Caki2 (cell line): Measurements from ENCODE around the gene PNKD. TPM values are rescaled to one million over a fixed set of nuclear protein-coding genes. Genes with fewer than 3 reads are reported as not detected.

Source experiments
- DNase-seq: peaks from one replicate; pipeline ENCODE4 v3.0.0-alpha.2; 2015; ENCODE audit warnings: low read depth
- in situ Hi-C: cut with HindIII; loops from 2 replicates; pipeline ENCODE4 v1.10.0; 2016; ENCODE audit warnings: low sequenced_read_pairs, low pct_unique_long_range_greater_than_20kb, mixed read lengths
- total RNA-seq: library from RNA; depleted of rRNA; stranded (reverse); fragments of >200 nt; shearing (Covaris generic); gene quantifications from 2 replicates; pipeline ENCODE4 v1.2.3, GENCODE V29; 2014; ENCODE audit warnings: low replicate concordance

The PNKD gene
- total RNA-seq, 1 experiment from 2014 or later, result 75.8 TPM

- no peak for DNase-seq
- in situ Hi-C loops, result no loop called here
Observed at GRCh38 chr2:218354045-218354444, 83.7 kb downstream of the PNKD start.

GRCh38 chr2:218354850-218355443 is 84.6 kb downstream of the PNKD start:
- peak; percentile 30 for DNase-seq
- in situ Hi-C loops, result no loop called here

- in situ Hi-C loops, result no loop called here
- no peak for DNase-seq
Observed at GRCh38 chr2:218357236-218358177, 87.2 kb downstream of the PNKD start.

GRCh38 chr2:218360453-218360852 is 90.1 kb downstream of the PNKD start:
- DNase-seq, result no peak
- in situ Hi-C loops, result no loop called here

- no peak for DNase-seq
- in situ Hi-C loops, result no loop called here
Observed at GRCh38 chr2:218362606-218363005, 92.3 kb downstream of the PNKD start.

GRCh38 chr2:218363736-218364135 is 93.4 kb downstream of the PNKD start:
- in situ Hi-C loops, result no loop called here
- DNase-seq, result no peak

GRCh38 chr2:218364196-218364595 is 93.9 kb downstream of the PNKD start:
- no peak for DNase-seq
- in situ Hi-C loops, result no loop called here

GRCh38 chr2:218366621-218367414 is 96.5 kb downstream of the PNKD start:
- no peak for DNase-seq
- in situ Hi-C loops, result no loop called here

GRCh38 chr2:218367415-218368149 is 97.3 kb downstream of the PNKD start:
- in situ Hi-C loops, result no loop called here
- DNase-seq, result peak; percentile 85

GRCh38 chr2:218368150-218368528 is 97.8 kb downstream of the PNKD start:
- in situ Hi-C loops, result no loop called here
- DNase-seq, result no peak

- no peak for DNase-seq
Observed at GRCh38 chr2:218368621-218369153, 98.4 kb downstream of the PNKD start.

GRCh38 chr2:218369330-218369729 is 99.0 kb downstream of the PNKD start:
- in situ Hi-C loops, result no loop called here

More at GRCh38 chr2:218368621-218369153, 98.4 kb downstream of the PNKD start:
- in situ Hi-C loops, result no loop called here

GRCh38 chr2:218370410-218371063 is 100.2 kb downstream of the PNKD start:
- no peak for DNase-seq
- in situ Hi-C loops, result no loop called here

More at GRCh38 chr2:218369330-218369729, 99.0 kb downstream of the PNKD start:
- DNase-seq, result no peak

- in situ Hi-C loops, result no loop called here
- no peak for DNase-seq
Observed at GRCh38 chr2:218371983-218372350, 101.6 kb downstream of the PNKD start.

GRCh38 chr2:218374795-218375194 is 104.5 kb downstream of the PNKD start:
- DNase-seq, result no peak
- in situ Hi-C loops, result no loop called here

- DNase-seq, result no peak
- in situ Hi-C loops, result no loop called here
Observed at GRCh38 chr2:218375212-218375611, 104.9 kb downstream of the PNKD start.

- no peak for DNase-seq
- in situ Hi-C loops, result no loop called here
Observed at GRCh38 chr2:218378053-218378452, 107.7 kb downstream of the PNKD start.
